H1 (cell line): ENCODE results near the gene EMC6. TPM values are rescaled to one million over a fixed set of nuclear protein-coding genes. Genes with fewer than 3 reads are reported as not detected.
A peak's percentile ranks its signal among the peaks of the same experiment; 100 is the strongest.

Source experiments
- ASH2L ChIP-seq: fragments of 200-600, 300-600 bp; sonication (generic); IDR thresholded peaks from one replicate; pipeline ENCODE4 v1.7.1; 2017; ENCODE audit warnings: low read length
- CTCF ChIP-seq, 3 experiments: IDR thresholded peaks; 1 replicate in 2 of 3; 2 replicates in 1 of 3; pipeline versions ENCODE4 v1.5.1 to v1.6.1; 2011; ENCODE audit warnings: low read length in 3 of 3, mild to moderate bottlenecking in 3 of 3, inconsistent platforms in 2 of 3, low read depth in 1 of 3, moderate library complexity in 1 of 3; ENCODE audit not compliant: insufficient read depth in 1 of 3; ENCODE audit errors: control extremely low read depth in 1 of 3
- RAD21 ChIP-seq, 2 experiments: IDR thresholded peaks in 1 of 2; conservative IDR thresholded peaks in 1 of 2; 2 replicates each; pipeline ENCODE4 v1.6.1; 2011; ENCODE audit warnings: low read depth in 2 of 2, low read length in 2 of 2, improper control_type of control experiment in 1 of 2, inconsistent platforms in 1 of 2, mild to moderate bottlenecking in 1 of 2, moderate library complexity in 1 of 2
- TAF7 ChIP-seq: optimal IDR thresholded peaks from 2 replicates; pipeline ENCODE3; 2011; ENCODE audit warnings: low read depth, mild to moderate bottlenecking, inconsistent platforms, low read length, moderate library complexity, borderline replicate concordance
- polyA plus RNA-seq, 7 experiments: library from polyadenylated mRNA; depleted of rRNA in 3 of 7; stranded (reverse) in 5 of 7; unstranded in 2 of 7; fragments of >200 nt in 5 of 7; fragments of 200-250 nt in 2 of 7; gene quantifications; 1 replicate in 5 of 7; 2 replicates in 1 of 7; 4 replicates in 1 of 7; pipeline versions ENCODE4 v1.2.1 to v1.2.3, GENCODE V29; 2011 to 2013; ENCODE audit warnings: missing spikeins in 2 of 7, mixed read lengths in 2 of 7
- total RNA-seq: library from RNA; stranded (reverse); fragmentation: NEBNext Ultra II Directional; extraction: Animal tissue kit (Norgen Biotek cat#: 25700); gene quantifications from 2 replicates; pipeline ENCODE4 v1.2.1, GENCODE V29; 2021
- TF ChIP-seq, protein P1 (sequence below): fragments of 300-600 bp; sonication (generic); IDR thresholded peaks from 2 replicates; pipeline ENCODE4 v1.7.1; 2012; ENCODE audit warnings: low read length, moderate library complexity, mild to moderate bottlenecking, inconsistent platforms; ENCODE audit not compliant: insufficient replicate concordance
- TF ChIP-seq, protein P2 (sequence below): IDR thresholded peaks from 2 replicates; pipeline ENCODE4 v1.6.1; 2012; ENCODE audit warnings: inconsistent platforms

Gene EMC6
- total and polyA plus RNA-seq, 2 of the 8 experiments (the other 6 are each of a cell fraction or from before 2014, with no cell fraction given): 81.5 to 193 TPM

DNA sequence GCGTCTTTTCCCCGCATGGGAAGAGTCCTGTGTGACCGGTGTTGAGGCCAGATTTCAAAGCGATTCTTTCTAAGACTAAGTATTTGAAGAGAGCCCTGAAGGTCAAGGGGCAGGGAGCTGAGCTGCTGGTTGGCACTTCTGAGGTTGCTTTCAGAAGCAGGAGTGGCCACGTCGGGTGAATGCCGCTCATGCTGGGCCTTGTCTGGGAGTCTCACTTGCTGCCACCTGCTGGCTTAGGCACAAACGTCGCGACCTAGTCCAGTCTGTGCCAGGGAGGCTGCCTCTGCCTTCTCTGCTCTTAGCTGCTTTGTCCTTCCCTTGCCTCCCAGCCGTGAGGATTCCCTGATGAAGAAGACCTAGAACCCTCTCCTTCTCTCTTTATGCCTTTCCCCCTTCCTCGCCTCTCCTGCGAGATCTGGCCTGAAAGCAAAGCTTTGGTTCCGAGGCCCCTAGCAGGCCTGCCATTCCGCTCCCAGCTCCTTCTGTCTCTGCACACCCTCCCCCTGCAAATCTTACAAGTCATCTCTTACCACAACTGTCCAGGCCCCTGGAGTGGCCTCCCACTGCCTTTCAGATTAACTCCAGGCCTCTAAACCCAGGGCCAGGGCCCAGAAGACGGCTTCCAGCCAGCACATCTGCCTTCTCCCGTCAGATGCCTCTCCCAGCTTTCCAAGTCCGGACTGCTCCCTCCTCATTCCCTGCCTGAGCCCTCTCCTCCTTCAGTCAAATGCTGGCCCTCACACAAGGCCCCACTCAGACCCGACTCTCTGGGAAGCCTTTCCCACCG is 20.6 kb upstream of the EMC6 start (continued):
- TF ChIP-seq, protein P1, sequence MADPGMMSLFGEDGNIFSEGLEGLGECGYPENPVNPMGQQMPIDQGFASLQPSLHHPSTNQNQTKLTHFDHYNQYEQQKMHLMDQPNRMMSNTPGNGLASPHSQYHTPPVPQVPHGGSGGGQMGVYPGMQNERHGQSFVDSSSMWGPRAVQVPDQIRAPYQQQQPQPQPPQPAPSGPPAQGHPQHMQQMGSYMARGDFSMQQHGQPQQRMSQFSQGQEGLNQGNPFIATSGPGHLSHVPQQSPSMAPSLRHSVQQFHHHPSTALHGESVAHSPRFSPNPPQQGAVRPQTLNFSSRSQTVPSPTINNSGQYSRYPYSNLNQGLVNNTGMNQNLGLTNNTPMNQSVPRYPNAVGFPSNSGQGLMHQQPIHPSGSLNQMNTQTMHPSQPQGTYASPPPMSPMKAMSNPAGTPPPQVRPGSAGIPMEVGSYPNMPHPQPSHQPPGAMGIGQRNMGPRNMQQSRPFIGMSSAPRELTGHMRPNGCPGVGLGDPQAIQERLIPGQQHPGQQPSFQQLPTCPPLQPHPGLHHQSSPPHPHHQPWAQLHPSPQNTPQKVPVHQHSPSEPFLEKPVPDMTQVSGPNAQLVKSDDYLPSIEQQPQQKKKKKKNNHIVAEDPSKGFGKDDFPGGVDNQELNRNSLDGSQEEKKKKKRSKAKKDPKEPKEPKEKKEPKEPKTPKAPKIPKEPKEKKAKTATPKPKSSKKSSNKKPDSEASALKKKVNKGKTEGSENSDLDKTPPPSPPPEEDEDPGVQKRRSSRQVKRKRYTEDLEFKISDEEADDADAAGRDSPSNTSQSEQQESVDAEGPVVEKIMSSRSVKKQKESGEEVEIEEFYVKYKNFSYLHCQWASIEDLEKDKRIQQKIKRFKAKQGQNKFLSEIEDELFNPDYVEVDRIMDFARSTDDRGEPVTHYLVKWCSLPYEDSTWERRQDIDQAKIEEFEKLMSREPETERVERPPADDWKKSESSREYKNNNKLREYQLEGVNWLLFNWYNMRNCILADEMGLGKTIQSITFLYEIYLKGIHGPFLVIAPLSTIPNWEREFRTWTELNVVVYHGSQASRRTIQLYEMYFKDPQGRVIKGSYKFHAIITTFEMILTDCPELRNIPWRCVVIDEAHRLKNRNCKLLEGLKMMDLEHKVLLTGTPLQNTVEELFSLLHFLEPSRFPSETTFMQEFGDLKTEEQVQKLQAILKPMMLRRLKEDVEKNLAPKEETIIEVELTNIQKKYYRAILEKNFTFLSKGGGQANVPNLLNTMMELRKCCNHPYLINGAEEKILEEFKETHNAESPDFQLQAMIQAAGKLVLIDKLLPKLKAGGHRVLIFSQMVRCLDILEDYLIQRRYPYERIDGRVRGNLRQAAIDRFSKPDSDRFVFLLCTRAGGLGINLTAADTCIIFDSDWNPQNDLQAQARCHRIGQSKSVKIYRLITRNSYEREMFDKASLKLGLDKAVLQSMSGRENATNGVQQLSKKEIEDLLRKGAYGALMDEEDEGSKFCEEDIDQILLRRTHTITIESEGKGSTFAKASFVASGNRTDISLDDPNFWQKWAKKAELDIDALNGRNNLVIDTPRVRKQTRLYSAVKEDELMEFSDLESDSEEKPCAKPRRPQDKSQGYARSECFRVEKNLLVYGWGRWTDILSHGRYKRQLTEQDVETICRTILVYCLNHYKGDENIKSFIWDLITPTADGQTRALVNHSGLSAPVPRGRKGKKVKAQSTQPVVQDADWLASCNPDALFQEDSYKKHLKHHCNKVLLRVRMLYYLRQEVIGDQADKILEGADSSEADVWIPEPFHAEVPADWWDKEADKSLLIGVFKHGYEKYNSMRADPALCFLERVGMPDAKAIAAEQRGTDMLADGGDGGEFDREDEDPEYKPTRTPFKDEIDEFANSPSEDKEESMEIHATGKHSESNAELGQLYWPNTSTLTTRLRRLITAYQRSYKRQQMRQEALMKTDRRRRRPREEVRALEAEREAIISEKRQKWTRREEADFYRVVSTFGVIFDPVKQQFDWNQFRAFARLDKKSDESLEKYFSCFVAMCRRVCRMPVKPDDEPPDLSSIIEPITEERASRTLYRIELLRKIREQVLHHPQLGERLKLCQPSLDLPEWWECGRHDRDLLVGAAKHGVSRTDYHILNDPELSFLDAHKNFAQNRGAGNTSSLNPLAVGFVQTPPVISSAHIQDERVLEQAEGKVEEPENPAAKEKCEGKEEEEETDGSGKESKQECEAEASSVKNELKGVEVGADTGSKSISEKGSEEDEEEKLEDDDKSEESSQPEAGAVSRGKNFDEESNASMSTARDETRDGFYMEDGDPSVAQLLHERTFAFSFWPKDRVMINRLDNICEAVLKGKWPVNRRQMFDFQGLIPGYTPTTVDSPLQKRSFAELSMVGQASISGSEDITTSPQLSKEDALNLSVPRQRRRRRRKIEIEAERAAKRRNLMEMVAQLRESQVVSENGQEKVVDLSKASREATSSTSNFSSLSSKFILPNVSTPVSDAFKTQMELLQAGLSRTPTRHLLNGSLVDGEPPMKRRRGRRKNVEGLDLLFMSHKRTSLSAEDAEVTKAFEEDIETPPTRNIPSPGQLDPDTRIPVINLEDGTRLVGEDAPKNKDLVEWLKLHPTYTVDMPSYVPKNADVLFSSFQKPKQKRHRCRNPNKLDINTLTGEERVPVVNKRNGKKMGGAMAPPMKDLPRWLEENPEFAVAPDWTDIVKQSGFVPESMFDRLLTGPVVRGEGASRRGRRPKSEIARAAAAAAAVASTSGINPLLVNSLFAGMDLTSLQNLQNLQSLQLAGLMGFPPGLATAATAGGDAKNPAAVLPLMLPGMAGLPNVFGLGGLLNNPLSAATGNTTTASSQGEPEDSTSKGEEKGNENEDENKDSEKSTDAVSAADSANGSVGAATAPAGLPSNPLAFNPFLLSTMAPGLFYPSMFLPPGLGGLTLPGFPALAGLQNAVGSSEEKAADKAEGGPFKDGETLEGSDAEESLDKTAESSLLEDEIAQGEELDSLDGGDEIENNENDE: no peak
- TF ChIP-seq TAF7: no peak
- TF ChIP-seq, protein P2, sequence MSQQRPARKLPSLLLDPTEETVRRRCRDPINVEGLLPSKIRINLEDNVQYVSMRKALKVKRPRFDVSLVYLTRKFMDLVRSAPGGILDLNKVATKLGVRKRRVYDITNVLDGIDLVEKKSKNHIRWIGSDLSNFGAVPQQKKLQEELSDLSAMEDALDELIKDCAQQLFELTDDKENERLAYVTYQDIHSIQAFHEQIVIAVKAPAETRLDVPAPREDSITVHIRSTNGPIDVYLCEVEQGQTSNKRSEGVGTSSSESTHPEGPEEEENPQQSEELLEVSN: no peak
- peak; percentile 47 to 63 for TF ChIP-seq RAD21 (IDR thresholded peaks at IDR 0.05 in 1 of 2, conservative IDR thresholded peaks at IDR 0.05 in 1 of 2; ENCODE audit: low read depth in 2 of 2, low read length in 2 of 2)
- no peak for TF ChIP-seq ASH2L
- TF ChIP-seq CTCF (IDR thresholded peaks at IDR 0.05; ENCODE audit: control extremely low read depth in 1 of 3, insufficient read depth in 1 of 3, low read depth in 1 of 3, low read length in 3 of 3): peak; percentile 58 to 76 (median 68)
